GM12865 (cell line): ENCODE data around the gene POFUT1.

ENCODE experiments used
- DNase-seq: peaks from one replicate; pipeline ENCODE4 v3.0.0; 2010; ENCODE audit warnings: low read depth
- H3K4me3 ChIP-seq: 2 replicates; pipeline ENCODE4 v1.5.1; 2011; ENCODE audit warnings: mild to moderate bottlenecking, low read depth, low read length, control low read depth
- CTCF ChIP-seq: IDR thresholded peaks from 2 replicates; pipeline ENCODE4 v1.5.1; 2011; ENCODE audit warnings: low read length, control low read depth, low read depth, inconsistent platforms; ENCODE audit not compliant: insufficient read depth; ENCODE audit errors: missing control alignments

Gene POFUT1

DNA sequence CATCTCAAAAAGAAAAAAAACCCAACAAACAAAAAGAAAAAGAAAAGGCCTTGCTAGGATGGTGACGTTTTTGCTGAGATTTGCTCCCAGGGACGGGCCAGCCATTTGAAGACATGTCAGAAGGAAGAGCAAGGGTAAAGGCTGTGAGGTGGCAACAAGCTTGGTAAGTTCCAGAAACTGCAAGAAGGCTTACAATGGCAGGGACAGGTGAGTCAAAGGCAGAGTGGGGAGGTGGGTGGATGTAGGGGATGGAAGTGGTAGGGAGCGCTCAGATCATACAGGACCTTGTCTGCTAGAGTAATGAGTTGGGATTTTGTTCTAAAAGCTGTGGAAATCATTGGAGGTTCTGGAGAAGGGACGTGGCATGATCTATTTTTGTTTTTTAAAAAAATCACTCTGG, 74.0 kb downstream of the POFUT1 start:
- no peak for TF ChIP-seq CTCF
- DNase-seq: peak; percentile 7
- no peak overlapping the region for H3K4me3 ChIP-seq

GRCh38 chr20:32282461-32282860, 74.8 kb downstream of the POFUT1 start:
- no peak for DNase-seq
- H3K4me3 ChIP-seq: no peak overlapping the region
- TF ChIP-seq CTCF: no peak

- no peak for TF ChIP-seq CTCF
- DNase-seq: peak; percentile 72
- peak overlapping the region; percentile 57 for H3K4me3 ChIP-seq
Measured at GRCh38 chr20:32285082-32285620, 77.5 kb downstream of the POFUT1 start.

DNA sequence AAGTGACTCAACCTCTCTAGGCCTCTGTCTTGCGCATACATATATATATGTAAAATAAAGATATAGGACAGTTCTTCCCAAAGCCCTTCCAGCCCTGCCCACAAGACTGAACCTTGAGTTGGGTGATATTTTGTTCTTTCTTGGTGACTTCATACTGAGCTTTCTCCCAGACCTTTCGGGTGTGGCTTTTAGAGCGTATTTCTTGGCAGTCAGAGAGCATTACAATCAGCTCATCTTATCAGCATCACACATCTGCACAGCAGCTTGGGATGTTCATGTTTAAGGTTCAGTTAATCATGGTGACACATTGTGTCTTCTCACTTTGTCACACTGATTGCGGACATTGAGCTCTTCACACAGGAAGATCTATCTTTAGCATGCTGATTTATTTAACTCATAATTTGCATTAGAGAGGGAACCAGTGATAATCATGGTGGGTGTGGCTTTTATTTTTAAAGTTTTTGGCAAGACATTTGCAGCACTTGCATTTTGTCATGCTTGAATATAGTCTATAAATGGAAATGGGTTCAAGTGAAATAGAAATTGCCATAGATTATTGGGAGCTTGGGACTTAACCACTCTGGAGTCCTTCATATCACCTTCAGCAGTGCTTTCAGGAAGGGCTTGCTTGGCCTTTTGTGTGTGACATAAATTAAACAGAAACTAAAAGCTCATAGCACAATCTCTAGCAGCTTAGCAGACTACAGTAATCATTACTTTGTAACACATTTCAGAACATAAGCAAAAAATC, 78.1 kb downstream of the POFUT1 start:
- no peak for TF ChIP-seq CTCF
- peak; percentile 82 for DNase-seq
- H3K4me3 ChIP-seq: peak overlapping the region; percentile 57

DNA sequence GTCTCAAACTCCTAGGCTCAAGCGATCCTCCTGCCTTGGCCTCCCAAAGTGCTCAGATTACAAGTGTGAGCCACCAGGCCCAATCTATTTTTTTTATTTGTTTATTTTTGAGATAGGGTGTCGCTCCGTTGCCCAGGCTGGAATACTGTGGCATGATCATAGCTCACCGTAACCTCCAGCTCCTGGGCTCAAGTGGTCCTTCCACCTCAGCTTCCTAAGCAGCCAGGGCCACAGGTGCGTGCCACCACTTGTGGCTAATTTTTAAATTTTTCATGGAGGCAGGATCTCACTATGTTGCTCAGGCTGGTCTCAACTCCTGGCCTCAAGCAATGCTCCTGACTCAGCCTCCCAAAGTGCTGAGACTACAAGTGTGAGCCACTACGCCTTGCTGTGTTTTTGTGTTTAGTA, 79.6 kb downstream of the POFUT1 start:
- no peak for DNase-seq
- TF ChIP-seq CTCF: no peak
- H3K4me3 ChIP-seq: no peak overlapping the region
